Ishikawa (cell line): ENCODE results near the gene CDK6.

Experiments used
- CEBPB ChIP-seq: IDR thresholded peaks from 2 replicates; pipeline ENCODE4 v1.6.1; 2012
- CREB1 ChIP-seq: IDR thresholded peaks from 2 replicates; pipeline ENCODE4 v1.6.1; 2012; ENCODE audit warnings: low read depth
- EP300 ChIP-seq: IDR thresholded peaks from 2 replicates; pipeline ENCODE4 v1.6.1; 2012; ENCODE audit warnings: borderline replicate concordance
- NFIC ChIP-seq: IDR thresholded peaks from 2 replicates; pipeline ENCODE4 v1.6.1; 2012
- RAD21 ChIP-seq: IDR thresholded peaks from 2 replicates; pipeline ENCODE4 v1.6.1; 2012; ENCODE audit warnings: low read depth
- TAF1 ChIP-seq: IDR thresholded peaks from 2 replicates; pipeline ENCODE4 v1.6.1; 2012; ENCODE audit warnings: low read depth, mild to moderate bottlenecking
- YY1 ChIP-seq: IDR thresholded peaks from 2 replicates; pipeline ENCODE4 v1.6.1; 2012; ENCODE audit warnings: low read depth
- ZBTB7A ChIP-seq: IDR thresholded peaks from 2 replicates; pipeline ENCODE4 v1.6.1; 2012; ENCODE audit warnings: low read depth
- TF ChIP-seq, protein P1 (sequence below): IDR thresholded peaks from 2 replicates; pipeline ENCODE4 v1.6.1; 2012; ENCODE audit warnings: low read depth, mild to moderate bottlenecking
- TF ChIP-seq, protein P2 (sequence below): IDR thresholded peaks from 2 replicates; pipeline ENCODE4 v1.6.1; 2012
- TF ChIP-seq, protein P3 (sequence below): IDR thresholded peaks from 2 replicates; pipeline ENCODE4 v1.6.1; 2012

DNA sequence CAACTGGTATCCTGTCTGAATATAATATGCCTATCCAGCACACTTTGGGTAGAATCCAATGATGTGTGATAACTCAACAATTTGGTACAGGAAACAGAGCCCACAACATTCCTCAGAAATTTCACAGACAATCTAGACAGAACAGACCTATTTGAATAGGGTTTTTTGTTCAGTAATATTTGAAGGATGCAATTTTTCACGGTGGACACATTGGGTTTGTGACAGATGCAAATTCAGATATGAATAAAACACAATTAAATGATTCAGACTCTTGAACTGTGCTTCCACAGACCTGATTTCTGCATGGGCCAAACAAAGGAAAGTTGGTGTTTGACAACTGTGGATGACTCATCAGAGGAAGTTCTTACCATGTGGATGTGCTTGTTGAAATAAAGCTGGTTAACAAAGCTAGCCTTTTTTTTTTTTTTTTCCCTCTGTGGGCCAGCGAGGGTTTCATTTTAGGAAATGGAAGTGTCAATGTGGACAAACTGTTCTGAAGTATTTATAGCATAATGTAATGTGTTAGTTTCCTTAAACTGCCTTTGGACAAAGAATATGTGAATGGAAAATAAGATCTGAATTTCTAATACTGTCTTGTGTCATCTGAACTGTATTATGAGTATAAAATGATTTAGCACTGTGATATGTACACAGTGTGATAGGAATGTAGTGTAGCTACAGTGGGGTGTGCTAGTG, 203.0 kb downstream of the CDK6 start:
- TF ChIP-seq RAD21 (no peak), NFIC (no peak), TAF1 (no peak), EP300 (no peak), CREB1 (no peak), ZBTB7A (no peak), YY1 (no peak), CEBPB (no peak)
- TF ChIP-seq, protein P1, sequence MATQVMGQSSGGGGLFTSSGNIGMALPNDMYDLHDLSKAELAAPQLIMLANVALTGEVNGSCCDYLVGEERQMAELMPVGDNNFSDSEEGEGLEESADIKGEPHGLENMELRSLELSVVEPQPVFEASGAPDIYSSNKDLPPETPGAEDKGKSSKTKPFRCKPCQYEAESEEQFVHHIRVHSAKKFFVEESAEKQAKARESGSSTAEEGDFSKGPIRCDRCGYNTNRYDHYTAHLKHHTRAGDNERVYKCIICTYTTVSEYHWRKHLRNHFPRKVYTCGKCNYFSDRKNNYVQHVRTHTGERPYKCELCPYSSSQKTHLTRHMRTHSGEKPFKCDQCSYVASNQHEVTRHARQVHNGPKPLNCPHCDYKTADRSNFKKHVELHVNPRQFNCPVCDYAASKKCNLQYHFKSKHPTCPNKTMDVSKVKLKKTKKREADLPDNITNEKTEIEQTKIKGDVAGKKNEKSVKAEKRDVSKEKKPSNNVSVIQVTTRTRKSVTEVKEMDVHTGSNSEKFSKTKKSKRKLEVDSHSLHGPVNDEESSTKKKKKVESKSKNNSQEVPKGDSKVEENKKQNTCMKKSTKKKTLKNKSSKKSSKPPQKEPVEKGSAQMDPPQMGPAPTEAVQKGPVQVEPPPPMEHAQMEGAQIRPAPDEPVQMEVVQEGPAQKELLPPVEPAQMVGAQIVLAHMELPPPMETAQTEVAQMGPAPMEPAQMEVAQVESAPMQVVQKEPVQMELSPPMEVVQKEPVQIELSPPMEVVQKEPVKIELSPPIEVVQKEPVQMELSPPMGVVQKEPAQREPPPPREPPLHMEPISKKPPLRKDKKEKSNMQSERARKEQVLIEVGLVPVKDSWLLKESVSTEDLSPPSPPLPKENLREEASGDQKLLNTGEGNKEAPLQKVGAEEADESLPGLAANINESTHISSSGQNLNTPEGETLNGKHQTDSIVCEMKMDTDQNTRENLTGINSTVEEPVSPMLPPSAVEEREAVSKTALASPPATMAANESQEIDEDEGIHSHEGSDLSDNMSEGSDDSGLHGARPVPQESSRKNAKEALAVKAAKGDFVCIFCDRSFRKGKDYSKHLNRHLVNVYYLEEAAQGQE: no peak
- TF ChIP-seq, protein P2, sequence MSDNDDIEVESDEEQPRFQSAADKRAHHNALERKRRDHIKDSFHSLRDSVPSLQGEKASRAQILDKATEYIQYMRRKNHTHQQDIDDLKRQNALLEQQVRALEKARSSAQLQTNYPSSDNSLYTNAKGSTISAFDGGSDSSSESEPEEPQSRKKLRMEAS: no peak
- TF ChIP-seq, protein P3, sequence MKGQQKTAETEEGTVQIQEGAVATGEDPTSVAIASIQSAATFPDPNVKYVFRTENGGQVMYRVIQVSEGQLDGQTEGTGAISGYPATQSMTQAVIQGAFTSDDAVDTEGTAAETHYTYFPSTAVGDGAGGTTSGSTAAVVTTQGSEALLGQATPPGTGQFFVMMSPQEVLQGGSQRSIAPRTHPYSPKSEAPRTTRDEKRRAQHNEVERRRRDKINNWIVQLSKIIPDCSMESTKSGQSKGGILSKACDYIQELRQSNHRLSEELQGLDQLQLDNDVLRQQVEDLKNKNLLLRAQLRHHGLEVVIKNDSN: no peak
